ENCODE data around the gene ARSB.

Gene ARSB

GRCh38 chr5:78810098-78810920 is 174.8 kb downstream of the ARSB start:
- in situ Hi-C loops (cut with HindIII; ENCODE audit: low sequenced_read_pairs): no loop called here

GRCh38 chr5:78809444-78809843 is 175.7 kb downstream of the ARSB start:
- in situ Hi-C loops (cut with HindIII; ENCODE audit: low sequenced_read_pairs): loop anchor here (5.0 kb wide), 1 partner anchor 73 kb away; no protein-coding TSS in a partner anchor

- in situ Hi-C loops (cut with HindIII; ENCODE audit: low sequenced_read_pairs): loop anchor here (5.0 kb wide), 1 partner anchor 73 kb away; no protein-coding TSS in a partner anchor
Observed at GRCh38 chr5:78808818-78809217, 176.3 kb downstream of the ARSB start.

- in situ Hi-C loops (cut with HindIII; ENCODE audit: low sequenced_read_pairs): loop anchor here (5.0 kb wide), 1 partner anchor 74 kb away; no protein-coding TSS in a partner anchor
Observed at GRCh38 chr5:78808380-78808779, 176.7 kb downstream of the ARSB start.

GRCh38 chr5:78806544-78806943 is 178.6 kb downstream of the ARSB start:
- in situ Hi-C loops (cut with HindIII; ENCODE audit: low sequenced_read_pairs): loop anchor here (5.0 kb wide), 1 partner anchor 76 kb away; no protein-coding TSS in a partner anchor

- in situ Hi-C loops (cut with HindIII; ENCODE audit: low sequenced_read_pairs): loop anchor here (5.0 kb wide), 1 partner anchor 77 kb away; no protein-coding TSS in a partner anchor
Observed at GRCh38 chr5:78805474-78806124, 179.5 kb downstream of the ARSB start.

GRCh38 chr5:78804995-78805394 is 180.1 kb downstream of the ARSB start:
- in situ Hi-C loops (cut with HindIII; ENCODE audit: low sequenced_read_pairs): loop anchor here (5.0 kb wide), 1 partner anchor 77 kb away; no protein-coding TSS in a partner anchor

- in situ Hi-C loops (cut with HindIII; ENCODE audit: low sequenced_read_pairs): no loop called here
Observed at GRCh38 chr5:78803941-78804340, 181.2 kb downstream of the ARSB start.

- in situ Hi-C loops (cut with HindIII; ENCODE audit: low sequenced_read_pairs): no loop called here
Observed at GRCh38 chr5:78803353-78803752, 181.8 kb downstream of the ARSB start.

GRCh38 chr5:78801413-78801812 is 183.7 kb downstream of the ARSB start:
- in situ Hi-C loops (cut with HindIII; ENCODE audit: low sequenced_read_pairs): no loop called here

GRCh38 chr5:78799266-78800017 is 185.7 kb downstream of the ARSB start:
- in situ Hi-C loops (cut with HindIII; ENCODE audit: low sequenced_read_pairs): no loop called here

- in situ Hi-C loops (cut with HindIII; ENCODE audit: low sequenced_read_pairs): no loop called here
Observed at GRCh38 chr5:78798673-78799029, 186.5 kb downstream of the ARSB start.

- in situ Hi-C loops (cut with HindIII; ENCODE audit: low sequenced_read_pairs): no loop called here
Observed at GRCh38 chr5:78797936-78798672, 187.0 kb downstream of the ARSB start.

- in situ Hi-C loops (cut with HindIII; ENCODE audit: low sequenced_read_pairs): no loop called here
Observed at GRCh38 chr5:78795757-78796156, 189.4 kb downstream of the ARSB start.

GRCh38 chr5:78794693-78795215 is 190.4 kb downstream of the ARSB start:
- in situ Hi-C loops (cut with HindIII; ENCODE audit: low sequenced_read_pairs): no loop called here

GRCh38 chr5:78793907-78794662 is 191.0 kb downstream of the ARSB start:
- in situ Hi-C loops (cut with HindIII; ENCODE audit: low sequenced_read_pairs): no loop called here

GRCh38 chr5:78792345-78793055 is 192.6 kb downstream of the ARSB start:
- in situ Hi-C loops (cut with HindIII; ENCODE audit: low sequenced_read_pairs): no loop called here

GRCh38 chr5:78791501-78792100 is 193.5 kb downstream of the ARSB start:
- in situ Hi-C loops (cut with HindIII; ENCODE audit: low sequenced_read_pairs): no loop called here
